NCI-H460 (cell line): Measurements from ENCODE around the gene TMPRSS11D. TPM values are rescaled to one million over a fixed set of nuclear protein-coding genes. Genes with fewer than 3 reads are reported as not detected.

Source experiments
- total RNA-seq: library from RNA; depleted of rRNA; stranded (reverse); fragments of >200 nt; shearing (Covaris generic); gene quantifications from 2 replicates; pipeline ENCODE4 v1.2.3, GENCODE V29; 2014; rRNA removed

The TMPRSS11D gene
- total RNA-seq, 1 experiment from 2014 or later = not detected

Other genes with a start within 250 kb of the TMPRSS11D start
- gene UBA6, start 182.8 kb downstream of the TMPRSS11D start, total RNA-seq = 61.2 and 64.7 TPM in 2 replicates
- gene GNRHR, start 129.6 kb downstream of the TMPRSS11D start, total RNA-seq = not detected in 2 replicates
- gene TMPRSS11A, start 79.5 kb upstream of the TMPRSS11D start, total RNA-seq = not detected in 2 replicates
- gene TMPRSS11F, start 245.9 kb upstream of the TMPRSS11D start, total RNA-seq = not detected in 2 replicates